Measurements from ENCODE around the gene SVOP. TPM values are rescaled to one million over a fixed set of nuclear protein-coding genes. Genes with fewer than 3 reads are reported as not detected.

The SVOP gene
- total RNA-seq, 4 donors from 2014 or later = under 0.01 to 0.33 (median 0.06) TPM; not detected in 1

DNA sequence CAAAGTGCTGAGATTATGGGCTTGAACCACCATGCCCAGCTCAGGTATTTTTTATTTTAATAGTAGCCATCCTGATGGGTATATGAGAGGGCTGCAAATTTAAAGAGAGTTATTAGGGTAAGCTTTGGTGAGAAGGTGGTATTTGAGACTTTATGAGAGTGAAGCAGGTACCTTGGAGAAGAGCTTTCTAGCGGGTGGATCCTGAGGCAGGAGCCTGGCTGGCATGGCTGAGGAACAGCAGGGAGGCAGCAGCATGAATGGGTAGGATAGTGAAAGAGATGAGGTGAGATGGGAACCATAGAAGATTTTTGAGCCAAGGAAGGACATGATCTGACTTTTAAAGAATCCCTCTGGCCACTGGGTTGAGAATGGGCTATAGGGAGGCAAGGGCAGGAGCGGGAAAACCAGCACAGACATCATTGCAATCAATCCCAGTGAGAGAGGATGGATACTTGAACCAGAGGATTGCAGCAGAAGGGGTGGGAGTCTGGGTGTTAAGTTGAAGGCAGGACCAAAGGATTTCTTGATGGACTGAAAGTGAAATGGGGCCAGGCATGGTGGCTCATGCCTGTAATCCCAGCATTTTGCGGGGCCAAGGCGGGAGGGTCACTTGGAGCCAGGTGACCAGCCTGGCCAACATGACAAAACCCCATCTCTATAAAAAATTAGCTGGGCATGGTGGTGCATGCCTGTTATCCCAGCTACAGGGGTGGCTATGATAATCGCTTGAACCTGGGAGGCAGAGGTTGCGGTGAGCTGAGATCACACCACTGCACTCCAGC is 5.7 kb downstream of the SVOP start:
- Histone ChIP-seq H3K27ac (replicated peaks in 1 of 4) (no peak overlapping the region), H3K4me1 (no peaks in the 10 kb centered on the region), H3K36me3 (no peaks in the 10 kb centered on the region), H3K4me3 (no peak overlapping the region), H3K27me3 (peaks cover 0 to 12% (median 0%) of the 10 kb centered on the region in 4 donors), H3K9me3 (no peaks in the 10 kb centered on the region)
- intact Hi-C loops (cut with DNase I) = no loop called here
- no peak for DNase-seq (ENCODE audit: extremely low spot score)
- TF ChIP-seq POLR2A (IDR thresholded peaks at IDR 0.05; ENCODE audit: low read depth) (no peak), EP300 (IDR thresholded peaks at IDR 0.05) (no peak), POLR2AphosphoS5 (IDR thresholded peaks at IDR 0.05) (no peak)
- TF ChIP-seq, protein P1, sequence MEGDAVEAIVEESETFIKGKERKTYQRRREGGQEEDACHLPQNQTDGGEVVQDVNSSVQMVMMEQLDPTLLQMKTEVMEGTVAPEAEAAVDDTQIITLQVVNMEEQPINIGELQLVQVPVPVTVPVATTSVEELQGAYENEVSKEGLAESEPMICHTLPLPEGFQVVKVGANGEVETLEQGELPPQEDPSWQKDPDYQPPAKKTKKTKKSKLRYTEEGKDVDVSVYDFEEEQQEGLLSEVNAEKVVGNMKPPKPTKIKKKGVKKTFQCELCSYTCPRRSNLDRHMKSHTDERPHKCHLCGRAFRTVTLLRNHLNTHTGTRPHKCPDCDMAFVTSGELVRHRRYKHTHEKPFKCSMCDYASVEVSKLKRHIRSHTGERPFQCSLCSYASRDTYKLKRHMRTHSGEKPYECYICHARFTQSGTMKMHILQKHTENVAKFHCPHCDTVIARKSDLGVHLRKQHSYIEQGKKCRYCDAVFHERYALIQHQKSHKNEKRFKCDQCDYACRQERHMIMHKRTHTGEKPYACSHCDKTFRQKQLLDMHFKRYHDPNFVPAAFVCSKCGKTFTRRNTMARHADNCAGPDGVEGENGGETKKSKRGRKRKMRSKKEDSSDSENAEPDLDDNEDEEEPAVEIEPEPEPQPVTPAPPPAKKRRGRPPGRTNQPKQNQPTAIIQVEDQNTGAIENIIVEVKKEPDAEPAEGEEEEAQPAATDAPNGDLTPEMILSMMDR (IDR thresholded peaks at IDR 0.05) = no peak
- 90% methylated on average over 6 of the region's 6 CpGs for WGBS

DNA sequence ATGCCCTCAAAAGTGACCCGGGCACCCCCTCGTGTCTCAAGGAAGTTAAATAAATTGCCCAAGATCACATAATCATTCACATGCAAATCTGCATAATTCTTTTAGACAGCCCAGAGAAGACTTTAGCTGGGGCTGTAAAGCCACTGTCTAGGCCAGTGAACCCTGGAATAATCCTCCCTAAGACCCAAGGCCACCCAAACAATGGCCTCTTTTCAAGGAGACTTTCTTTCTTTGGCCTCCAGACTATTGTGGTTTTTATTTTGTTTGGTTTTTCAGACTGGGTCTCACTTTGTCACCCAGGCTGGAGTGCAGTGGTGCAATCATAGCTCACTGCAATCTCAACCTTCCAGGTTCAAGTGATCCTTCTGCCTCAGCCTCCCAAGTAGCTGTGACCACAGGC is 10.6 kb downstream of the SVOP start:
- no peaks in the 10 kb centered on the region for H3K4me1 ChIP-seq
- intact Hi-C loops (cut with DNase I) = no loop called here
- DNase-seq (ENCODE audit: extremely low spot score) = no peak
- H3K27me3 ChIP-seq = peaks cover 0 to 10% (median 0%) of the 10 kb centered on the region in 4 donors
- H3K9me3 ChIP-seq = no peaks in the 10 kb centered on the region
- no peak overlapping the region for H3K4me3 ChIP-seq
- H3K36me3 ChIP-seq = no peaks in the 10 kb centered on the region
- H3K27ac ChIP-seq (replicated peaks in 1 of 4) = no peak overlapping the region
- TF ChIP-seq POLR2A (IDR thresholded peaks at IDR 0.05; ENCODE audit: low read depth) (no peak), EP300 (IDR thresholded peaks at IDR 0.05) (no peak), POLR2AphosphoS5 (IDR thresholded peaks at IDR 0.05) (no peak)
- TF ChIP-seq, protein P1 (IDR thresholded peaks at IDR 0.05) = no peak
- WGBS = 57% methylated on average over 2 of the region's 2 CpGs

- intact Hi-C loops (cut with DNase I) = no loop called here
- Histone ChIP-seq H3K9me3 (no peaks in the 10 kb centered on the region), H3K27ac (replicated peaks in 1 of 4) (no peak overlapping the region), H3K4me3 (no peak overlapping the region), H3K4me1 (no peaks in the 10 kb centered on the region), H3K36me3 (no peaks in the 10 kb centered on the region), H3K27me3 (peaks cover 0 to 8% (median 0%) of the 10 kb centered on the region in 4 donors)
- TF ChIP-seq EP300 (IDR thresholded peaks at IDR 0.05) (no peak), POLR2A (IDR thresholded peaks at IDR 0.05; ENCODE audit: low read depth) (no peak), POLR2AphosphoS5 (IDR thresholded peaks at IDR 0.05) (no peak)
- TF ChIP-seq, protein P1 (IDR thresholded peaks at IDR 0.05) = no peak
- 93% methylated on average over 1 of the region's 1 CpG for WGBS
- no peak for DNase-seq (ENCODE audit: extremely low spot score)
Observed at GRCh38 chr12:109009766-109010165, 11.1 kb downstream of the SVOP start.

DNA sequence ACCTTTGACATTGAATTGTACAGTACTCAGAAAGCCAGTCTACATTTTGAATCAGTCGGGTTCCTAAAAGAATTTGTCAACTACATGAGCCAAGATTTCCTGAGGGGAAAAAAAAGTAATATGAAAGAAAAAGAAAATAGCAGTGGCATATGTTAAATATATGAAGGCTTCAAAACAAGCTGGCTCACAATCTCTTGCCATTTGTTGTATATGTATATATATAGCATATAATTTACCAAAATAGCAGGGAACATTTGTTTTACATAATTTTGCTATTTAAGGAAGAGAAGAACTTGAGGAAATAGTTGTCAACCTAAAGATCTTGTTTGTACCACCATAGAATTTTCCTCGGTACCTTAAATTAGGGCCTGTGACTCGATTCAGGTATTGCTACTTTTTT is 16.9 kb downstream of the SVOP start:
- intact Hi-C loops (cut with DNase I) = no loop called here

More for the DNA sequence above, 16.9 kb downstream of the SVOP start:
- Histone ChIP-seq H3K27me3 (peaks cover 0 to 3% (median 0%) of the 10 kb centered on the region in 4 donors), H3K4me3 (no peak overlapping the region), H3K4me1 (no peaks in the 10 kb centered on the region), H3K27ac (replicated peaks in 1 of 4) (no peak overlapping the region), H3K36me3 (no peaks in the 10 kb centered on the region), H3K9me3 (no peaks in the 10 kb centered on the region)
- TF ChIP-seq, protein P1 (IDR thresholded peaks at IDR 0.05) = no peak
- no peak for TF ChIP-seq POLR2A (IDR thresholded peaks at IDR 0.05; ENCODE audit: low read depth)
- no peak for TF ChIP-seq EP300 (IDR thresholded peaks at IDR 0.05)
- no peak for TF ChIP-seq POLR2AphosphoS5 (IDR thresholded peaks at IDR 0.05)
- WGBS = 64% methylated on average over 3 of the region's 3 CpGs
- no peak for DNase-seq (ENCODE audit: extremely low spot score)
